Gastrocnemius medialis (tissue), 4 donors: ENCODE data around the gene LMAN2L. TPM values are rescaled to one million over a fixed set of nuclear protein-coding genes. Genes with fewer than 3 reads are reported as not detected.

Experiments
- ATAC-seq, 2 donors: fragments of 150-250 bp; one replicate each; pipeline ENCODE4 v1.9.1; 2016
- DNase-seq, 2 donors: peaks; one replicate each; pipeline ENCODE4 v3.0.0-alpha.2; 2019
- H3K27ac ChIP-seq, 4 donors: fragments of 200-600 bp; sonication (generic); 1 replicate in 1 of 4; 2 replicates in 3 of 4; pipeline ENCODE4 v1.5.1; 2016 to 2018; ENCODE audit warnings: mild to moderate bottlenecking in 2 of 4, moderate library complexity in 1 of 4
- H3K27me3 ChIP-seq, 3 donors: fragments of 200-600 bp; sonication (generic) in 2 of 3; 1 replicate in 1 of 3; 2 replicates in 2 of 3; pipeline versions ENCODE4 v1.5.1 to v1.6.0; 2016 to 2019; ENCODE audit warnings: mild to moderate bottlenecking in 1 of 3, moderate library complexity in 1 of 3
- H3K36me3 ChIP-seq, 2 donors: fragments of 200-600 bp; sonication (generic) in 1 of 2; one replicate each; pipeline ENCODE4 v1.5.1; 2017 to 2018
- H3K4me1 ChIP-seq, 2 donors: fragments of 200-600 bp; sonication (generic) in 1 of 2; one replicate each; pipeline ENCODE4 v1.5.1; 2016 to 2017; ENCODE audit warnings: mild to moderate bottlenecking in 2 of 2
- H3K4me3 ChIP-seq, 4 donors: fragments of 200-600 bp; sonication (generic) in 3 of 4; 1 replicate in 1 of 4; 2 replicates in 3 of 4; pipeline ENCODE4 v1.5.1; 2016 to 2019; ENCODE audit warnings: mild to moderate bottlenecking in 2 of 4
- H3K9me3 ChIP-seq, 3 donors: fragments of 200-600 bp; sonication (generic) in 2 of 3; 1 replicate in 1 of 3; 2 replicates in 2 of 3; pipeline ENCODE4 v1.5.1; 2016 to 2019
- CTCF ChIP-seq, 5 experiments: fragments of 450-650 bp in 3 of 5; fragments of 200-600 bp in 2 of 5; sonication (generic) in 2 of 5; IDR thresholded peaks in 4 of 5; conservative IDR thresholded peaks in 1 of 5; 1 replicate in 4 of 5; 2 replicates in 1 of 5; pipeline ENCODE4 v1.5.1; 2016 to 2019; ENCODE audit warnings: antibody characterized with exemption in 5 of 5, mild to moderate bottlenecking in 3 of 5, moderate library complexity in 3 of 5
- POLR2A ChIP-seq, 2 donors: fragments of 450-650 bp; IDR thresholded peaks; one replicate each; pipeline ENCODE4 v1.6.1; 2017; ENCODE audit warnings: antibody characterized with exemption in 2 of 2, mild to moderate bottlenecking in 2 of 2, moderate library complexity in 2 of 2
- in situ Hi-C, 4 donors: fragments of 200-750 bp; cut with MboI; loops; one replicate each; pipeline versions ENCODE4 v1.15.0 to v1.8.0; 2017; ENCODE audit warnings: low sequenced_read_pairs in 4 of 4
- intact Hi-C: fragments of 100-400 bp; cut with DNase I; formaldehyde crosslinking; loops from one replicate; pipeline ENCODE4 v1.15.1; 2023; ENCODE audit warnings: low total_unique reads
- total RNA-seq, 4 donors: library from RNA; depleted of rRNA; stranded (reverse); fragments of >200 nt; gene quantifications; one replicate each; pipeline versions ENCODE4 v1.1.0 to v1.2.3, GENCODE V29; 2016

Gene LMAN2L
- total RNA-seq, 4 donors from 2014 or later: 8.8 to 17.3 (median 16.4) TPM

- DNase-seq: no peak
- H3K4me3 ChIP-seq: peak overlapping the region; percentile 64 to 87 (median 74)
- intact Hi-C loops (loop anchor here (5.0 kb wide), 2 partner anchors 95 to 225 kb away; partner anchors contain the start of genes ANKRD39 and ARID5A), in situ Hi-C loops (no loop called here)
- H3K36me3 ChIP-seq: no peaks in the 10 kb centered on the region
- H3K27ac ChIP-seq: peak overlapping the region; percentile 83 to 91 (median 88)
- no peaks in the 10 kb centered on the region for H3K9me3 ChIP-seq
- TF ChIP-seq POLR2A (IDR thresholded peaks at IDR 0.05): no peak
- TF ChIP-seq CTCF (IDR thresholded peaks at IDR 0.05 in 4 of 5, conservative IDR thresholded peaks at IDR 0.05 in 1 of 5): no peak
- no peaks in the 10 kb centered on the region for H3K27me3 ChIP-seq
- peaks cover 39 to 41% of the 10 kb centered on the region in 2 donors for H3K4me1 ChIP-seq
- no peak for ATAC-seq
Observed at GRCh38 chr2:96762529-96763311, 22.9 kb upstream of the LMAN2L start.

GRCh38 chr2:96760986-96761832 is 21.3 kb upstream of the LMAN2L start:
- peak overlapping the region; percentile 83 to 91 (median 88) for H3K27ac ChIP-seq

GRCh38 chr2:96760036-96760985 is 20.4 kb upstream of the LMAN2L start, which contains the start of gene CNNM4:
Gene CNNM4, plus strand, starts transcription at chr2:96760902. Its CDS starts 98 bp downstream, at chr2:96761000.
- H3K9me3 ChIP-seq: no peaks in the 10 kb centered on the region
- peak in 1 of 5 experiments; percentile 36 for TF ChIP-seq CTCF (IDR thresholded peaks at IDR 0.05 in 4 of 5, conservative IDR thresholded peaks at IDR 0.05 in 1 of 5)
- peak; percentile 84 to 90 for TF ChIP-seq POLR2A (IDR thresholded peaks at IDR 0.05)
- ATAC-seq (peak; percentile 80 to 87), DNase-seq (peak; percentile 89 to 93)
- no peaks in the 10 kb centered on the region for H3K27me3 ChIP-seq
- H3K36me3 ChIP-seq: no peaks in the 10 kb centered on the region
- H3K4me1 ChIP-seq: peaks cover 39 to 41% of the 10 kb centered on the region in 2 donors
- H3K27ac ChIP-seq: peak within 1 kb of the TSS; percentile 83 to 91 (median 88)
- in situ Hi-C loops: no loop called here
- peak within 1 kb of the TSS; percentile 64 to 87 (median 74) for H3K4me3 ChIP-seq
- intact Hi-C loops: loop anchor here (1.0 to 5.0 kb wide), 5 partner anchors 20 to 223 kb away; partner anchors contain the start of genes ANKRD39, ARID5A, KANSL3 and LMAN2L

More at GRCh38 chr2:96760986-96761832, 21.3 kb upstream of the LMAN2L start:
- no peaks in the 10 kb centered on the region for H3K36me3 ChIP-seq
- H3K4me1 ChIP-seq: peaks cover 39 to 41% of the 10 kb centered on the region in 2 donors
- no peaks in the 10 kb centered on the region for H3K9me3 ChIP-seq
- peak; percentile 31 to 83 (median 79) for TF ChIP-seq CTCF (IDR thresholded peaks at IDR 0.05 in 4 of 5, conservative IDR thresholded peaks at IDR 0.05 in 1 of 5)
- no peak for TF ChIP-seq POLR2A (IDR thresholded peaks at IDR 0.05)
- ATAC-seq (peak; percentile 25 to 31), DNase-seq (no peak)
- in situ Hi-C loops (no loop called here), intact Hi-C loops (loop anchor here (1.0 to 5.0 kb wide), 5 partner anchors 21 to 224 kb away; partner anchors contain the start of genes ANKRD39, ARID5A, KANSL3 and LMAN2L)
- peak overlapping the region; percentile 64 to 87 (median 74) for H3K4me3 ChIP-seq
- H3K27me3 ChIP-seq: no peaks in the 10 kb centered on the region

- no peaks in the 10 kb centered on the region for H3K27me3 ChIP-seq
- DNase-seq (no peak), ATAC-seq (no peak)
- H3K27ac ChIP-seq: no peak overlapping the region
- intact Hi-C loops (no loop called here), in situ Hi-C loops (loop anchor here in 1 of 4 donors (10.0 kb wide), 1 partner anchor 125 kb away; the partner anchor contains the start of gene KANSL3)
- H3K9me3 ChIP-seq: no peaks in the 10 kb centered on the region
- peaks cover 38% of the 10 kb centered on the region in 2 donors for H3K4me1 ChIP-seq
- H3K36me3 ChIP-seq: no peaks in the 10 kb centered on the region
- H3K4me3 ChIP-seq: no peak overlapping the region
- TF ChIP-seq POLR2A (IDR thresholded peaks at IDR 0.05): no peak
- no peak for TF ChIP-seq CTCF (IDR thresholded peaks at IDR 0.05 in 4 of 5, conservative IDR thresholded peaks at IDR 0.05 in 1 of 5)
Observed at GRCh38 chr2:96759548-96759947, 19.7 kb upstream of the LMAN2L start.
